Measurements from ENCODE around the gene GLI1.

DNA sequence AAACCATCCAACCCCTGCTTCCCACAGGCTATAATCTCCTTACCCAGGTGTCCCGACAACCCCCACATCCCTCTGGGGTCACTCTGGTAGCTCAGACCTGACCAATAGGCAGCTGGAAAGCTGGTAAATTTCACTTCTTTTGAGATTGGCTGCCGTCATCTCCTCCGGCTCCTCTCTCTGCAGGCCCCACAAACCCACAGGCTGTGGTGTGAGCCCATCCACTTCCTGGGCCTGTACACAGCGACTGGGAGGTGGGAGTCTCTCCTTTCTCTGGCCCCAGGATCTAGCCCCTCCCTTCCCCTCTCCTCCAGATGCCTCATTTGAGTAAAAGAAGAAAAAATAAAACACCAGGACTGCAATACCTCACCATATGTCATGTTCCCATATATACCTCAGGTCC, 24.3 kb upstream of the GLI1 start:
- TF ChIP-seq, protein P1, sequence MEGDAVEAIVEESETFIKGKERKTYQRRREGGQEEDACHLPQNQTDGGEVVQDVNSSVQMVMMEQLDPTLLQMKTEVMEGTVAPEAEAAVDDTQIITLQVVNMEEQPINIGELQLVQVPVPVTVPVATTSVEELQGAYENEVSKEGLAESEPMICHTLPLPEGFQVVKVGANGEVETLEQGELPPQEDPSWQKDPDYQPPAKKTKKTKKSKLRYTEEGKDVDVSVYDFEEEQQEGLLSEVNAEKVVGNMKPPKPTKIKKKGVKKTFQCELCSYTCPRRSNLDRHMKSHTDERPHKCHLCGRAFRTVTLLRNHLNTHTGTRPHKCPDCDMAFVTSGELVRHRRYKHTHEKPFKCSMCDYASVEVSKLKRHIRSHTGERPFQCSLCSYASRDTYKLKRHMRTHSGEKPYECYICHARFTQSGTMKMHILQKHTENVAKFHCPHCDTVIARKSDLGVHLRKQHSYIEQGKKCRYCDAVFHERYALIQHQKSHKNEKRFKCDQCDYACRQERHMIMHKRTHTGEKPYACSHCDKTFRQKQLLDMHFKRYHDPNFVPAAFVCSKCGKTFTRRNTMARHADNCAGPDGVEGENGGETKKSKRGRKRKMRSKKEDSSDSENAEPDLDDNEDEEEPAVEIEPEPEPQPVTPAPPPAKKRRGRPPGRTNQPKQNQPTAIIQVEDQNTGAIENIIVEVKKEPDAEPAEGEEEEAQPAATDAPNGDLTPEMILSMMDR (IDR thresholded peaks at IDR 0.05; ENCODE audit: insufficient read depth, low read depth, low read length) = no peak
- no peak for TF ChIP-seq EZH2 (IDR thresholded peaks at IDR 0.05; ENCODE audit: insufficient read depth, low read length)

Measured in astrocyte (in vitro differentiated cells and primary cell).